ENCODE results near the gene GRIK4.

GRCh38 chr11:120919566-120919965, 408.0 kb downstream of the GRIK4 start:
- TF ChIP-seq CTCF (conservative IDR thresholded peaks at IDR 0.05 in 1 of 2, IDR thresholded peaks at IDR 0.05 in 1 of 2; ENCODE audit: extremely low read depth in 1 of 2, insufficient read depth in 1 of 2, low read depth in 1 of 2, low read length in 2 of 2) (no peak), EZH2 (IDR thresholded peaks at IDR 0.05; ENCODE audit: borderline replicate concordance, low read length) (no peak)

Data from mammary epithelial cell (primary cell).